ENCODE measurements around the gene KCTD14.
"Not testable (repeated sequence)": the region's sequence is repeated elsewhere in the genome, so short reads cannot be mapped to it uniquely, and the experiment has no call there.

KCTD14 gene

GRCh38 chr11:78030429-78031325, 7.6 kb upstream of the KCTD14 start:
- Histone ChIP-seq H2BK12ac (ENCODE audit: low read length in 2 of 2) (no peak overlapping the region), H3K36me3 (ENCODE audit: control insufficient read depth in 1 of 2, insufficient read depth in 2 of 2, low read depth in 1 of 2, low read length in 2 of 2) (no peaks in the 10 kb centered on the region), H3K18ac (ENCODE audit: low read depth in 1 of 2, low read length in 2 of 2) (no peak overlapping the region), H3K4me3 (ENCODE audit: insufficient read depth in 1 of 2, low read depth in 1 of 2, low read length in 2 of 2) (no peak overlapping the region), H3K4me2 (ENCODE audit: low read length, poor library complexity, severe bottlenecking) (no peak overlapping the region), H4K91ac (ENCODE audit: low read length) (no peak overlapping the region), H3K9ac (ENCODE audit: low read length) (no peak overlapping the region), H3K23ac (ENCODE audit: low read length in 2 of 2) (no peak overlapping the region), H3K4me1 (ENCODE audit: control insufficient read depth, insufficient read depth, low read depth, low read length) (peaks cover 5% of the 10 kb centered on the region), H2BK15ac (ENCODE audit: low read depth, poor library complexity, severe bottlenecking) (no peak overlapping the region), H2BK120ac (ENCODE audit: low read depth, low read length) (no peak overlapping the region), H2AK5ac (ENCODE audit: low read length, severe bottlenecking) (no peak overlapping the region), H2BK5ac (ENCODE audit: low read depth, low read length, poor library complexity, severe bottlenecking) (no peak overlapping the region), H3K27me3 (ENCODE audit: control insufficient read depth in 1 of 2, insufficient read depth in 1 of 2, low read length in 2 of 2) (no peaks in the 10 kb centered on the region), H4K8ac (ENCODE audit: low read length) (no peak overlapping the region), H3K9me3 (ENCODE audit: control insufficient read depth, low read length) (no peaks in the 10 kb centered on the region), H3K14ac (ENCODE audit: low read length in 2 of 2) (no peak overlapping the region), H2AFZ (ENCODE audit: low read depth, low read length) (no peak overlapping the region), H3K4ac (ENCODE audit: low read depth in 1 of 2, low read length in 2 of 2) (no peak overlapping the region), H3K79me1 (replicated peaks; ENCODE audit: low read length, poor library complexity, severe bottlenecking) (no peaks in the 10 kb centered on the region), H3K27ac (ENCODE audit: low read length, poor library complexity, severe bottlenecking) (no peak overlapping the region)
- 74% methylated on average over 6 of the region's 7 CpGs for WGBS
- DNase-seq = no peak

GRCh38 chr11:78028423-78028822, 5.3 kb upstream of the KCTD14 start:
- H2BK15ac ChIP-seq (ENCODE audit: low read depth, poor library complexity, severe bottlenecking); H2BK12ac ChIP-seq (ENCODE audit: low read length in 2 of 2); H3K9ac ChIP-seq (ENCODE audit: low read length); H4K91ac ChIP-seq (ENCODE audit: low read length); DNase-seq; H3K79me1 ChIP-seq (replicated peaks; ENCODE audit: low read length, poor library complexity, severe bottlenecking); H3K4ac ChIP-seq (ENCODE audit: low read depth in 1 of 2, low read length in 2 of 2); H3K4me3 ChIP-seq (ENCODE audit: insufficient read depth in 1 of 2, low read depth in 1 of 2, low read length in 2 of 2); H3K27ac ChIP-seq (ENCODE audit: low read length, poor library complexity, severe bottlenecking); H2AFZ ChIP-seq (ENCODE audit: low read depth, low read length); H3K36me3 ChIP-seq (ENCODE audit: control insufficient read depth in 1 of 2, insufficient read depth in 2 of 2, low read depth in 1 of 2, low read length in 2 of 2); H3K9me3 ChIP-seq (ENCODE audit: control insufficient read depth, low read length); H2AK5ac ChIP-seq (ENCODE audit: low read length, severe bottlenecking); H3K23ac ChIP-seq (ENCODE audit: low read length in 2 of 2); H3K4me2 ChIP-seq (ENCODE audit: low read length, poor library complexity, severe bottlenecking); H2BK120ac ChIP-seq (ENCODE audit: low read depth, low read length); H3K18ac ChIP-seq (ENCODE audit: low read depth in 1 of 2, low read length in 2 of 2); H3K4me1 ChIP-seq (ENCODE audit: control insufficient read depth, insufficient read depth, low read depth, low read length); H3K27me3 ChIP-seq (ENCODE audit: control insufficient read depth in 1 of 2, insufficient read depth in 1 of 2, low read length in 2 of 2); H4K8ac ChIP-seq (ENCODE audit: low read length); H2BK5ac ChIP-seq (ENCODE audit: low read depth, low read length, poor library complexity, severe bottlenecking); H3K14ac ChIP-seq (ENCODE audit: low read length in 2 of 2): not testable (repeated sequence)
- 91% methylated on average over 9 of the region's 9 CpGs for WGBS

DNA sequence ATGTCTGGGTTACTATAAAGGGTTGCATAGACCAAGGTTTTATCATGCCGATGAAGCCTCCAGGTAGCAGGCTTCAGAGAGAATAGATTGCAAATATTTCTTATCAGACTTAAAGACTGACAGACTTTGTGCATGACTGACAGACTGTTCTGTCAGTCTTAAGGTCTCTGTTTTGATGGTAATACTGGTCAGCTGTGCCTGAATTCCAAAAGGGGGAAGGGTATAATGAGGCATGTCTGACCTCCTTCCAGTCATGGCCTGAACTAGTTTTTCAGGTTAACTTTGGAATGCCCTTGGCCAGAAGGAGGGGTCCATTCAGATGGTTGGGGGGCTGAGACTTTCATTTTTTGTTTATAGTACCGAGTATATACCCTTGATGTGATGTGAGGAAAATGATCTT, 4.7 kb upstream of the KCTD14 start:
- Histone ChIP-seq H3K79me1 (replicated peaks; ENCODE audit: low read length, poor library complexity, severe bottlenecking) (no peaks in the 10 kb centered on the region), H3K4me3 (ENCODE audit: insufficient read depth in 1 of 2, low read depth in 1 of 2, low read length in 2 of 2) (no peak overlapping the region), H3K36me3 (ENCODE audit: control insufficient read depth in 1 of 2, insufficient read depth in 2 of 2, low read depth in 1 of 2, low read length in 2 of 2) (no peaks in the 10 kb centered on the region), H3K4me1 (ENCODE audit: control insufficient read depth, insufficient read depth, low read depth, low read length) (peaks cover 11% of the 10 kb centered on the region), H3K18ac (ENCODE audit: low read depth in 1 of 2, low read length in 2 of 2) (no peak overlapping the region), H4K8ac (ENCODE audit: low read length) (no peak overlapping the region), H3K4ac (ENCODE audit: low read depth in 1 of 2, low read length in 2 of 2) (no peak overlapping the region), H3K27me3 (ENCODE audit: control insufficient read depth in 1 of 2, insufficient read depth in 1 of 2, low read length in 2 of 2) (peaks cover 0 to 2% of the 10 kb centered on the region in 2 experiments), H4K91ac (ENCODE audit: low read length) (no peak overlapping the region), H2BK12ac (ENCODE audit: low read length in 2 of 2) (no peak overlapping the region), H3K14ac (ENCODE audit: low read length in 2 of 2) (no peak overlapping the region), H2BK5ac (ENCODE audit: low read depth, low read length, poor library complexity, severe bottlenecking) (no peak overlapping the region), H3K9ac (ENCODE audit: low read length) (no peak overlapping the region), H3K23ac (ENCODE audit: low read length in 2 of 2) (no peak overlapping the region), H3K27ac (ENCODE audit: low read length, poor library complexity, severe bottlenecking) (no peak overlapping the region), H3K4me2 (ENCODE audit: low read length, poor library complexity, severe bottlenecking) (no peak overlapping the region), H2BK15ac (ENCODE audit: low read depth, poor library complexity, severe bottlenecking) (no peak overlapping the region), H2AFZ (ENCODE audit: low read depth, low read length) (no peak overlapping the region), H2BK120ac (ENCODE audit: low read depth, low read length) (no peak overlapping the region), H2AK5ac (ENCODE audit: low read length, severe bottlenecking) (no peak overlapping the region), H3K9me3 (ENCODE audit: control insufficient read depth, low read length) (no peaks in the 10 kb centered on the region)
- WGBS = 100% methylated on average over 1 of the region's 2 CpGs
- DNase-seq = no peak

DNA sequence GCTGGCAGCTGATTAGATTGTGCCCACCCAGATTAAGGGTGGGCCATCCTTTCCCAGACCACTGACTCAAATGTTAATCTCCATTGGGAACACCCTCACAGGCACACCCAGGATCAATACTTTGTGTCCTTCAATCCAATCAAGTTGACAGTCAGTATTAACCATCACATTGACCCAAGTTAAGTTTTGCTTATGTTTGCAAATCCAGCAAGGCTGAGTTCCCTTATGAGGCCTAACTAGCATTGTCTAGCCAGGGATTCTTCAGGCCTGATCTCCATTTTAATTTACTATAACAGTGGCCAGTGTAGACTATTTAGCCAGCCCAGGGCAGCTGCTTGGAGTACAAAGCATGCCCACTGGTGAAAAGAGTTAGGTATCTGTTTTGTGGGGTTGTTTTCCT, 2.3 kb upstream of the KCTD14 start:
- H3K4ac ChIP-seq (ENCODE audit: low read depth in 1 of 2, low read length in 2 of 2) = no peak overlapping the region
- no peak overlapping the region for H3K27ac ChIP-seq (ENCODE audit: low read length, poor library complexity, severe bottlenecking)
- peaks cover 9% of the 10 kb centered on the region for H3K4me1 ChIP-seq (ENCODE audit: control insufficient read depth, insufficient read depth, low read depth, low read length)
- H3K4me3 ChIP-seq (ENCODE audit: insufficient read depth in 1 of 2, low read depth in 1 of 2, low read length in 2 of 2) = no peak overlapping the region
- no peak overlapping the region for H2BK120ac ChIP-seq (ENCODE audit: low read depth, low read length)
- no peak overlapping the region for H3K23ac ChIP-seq (ENCODE audit: low read length in 2 of 2)
- no peak overlapping the region for H3K4me2 ChIP-seq (ENCODE audit: low read length, poor library complexity, severe bottlenecking)
- no peaks in the 10 kb centered on the region for H3K79me1 ChIP-seq (replicated peaks; ENCODE audit: low read length, poor library complexity, severe bottlenecking)
- no peak overlapping the region for H3K9ac ChIP-seq (ENCODE audit: low read length)
- no peak overlapping the region for H3K14ac ChIP-seq (ENCODE audit: low read length in 2 of 2)
- no peak overlapping the region for H2AFZ ChIP-seq (ENCODE audit: low read depth, low read length)
- no peak overlapping the region for H3K18ac ChIP-seq (ENCODE audit: low read depth in 1 of 2, low read length in 2 of 2)
- no peaks in the 10 kb centered on the region for H3K9me3 ChIP-seq (ENCODE audit: control insufficient read depth, low read length)
- H2AK5ac ChIP-seq (ENCODE audit: low read length, severe bottlenecking) = no peak overlapping the region
- no peak overlapping the region for H4K91ac ChIP-seq (ENCODE audit: low read length)
- DNase-seq = no peak
- H2BK15ac ChIP-seq (ENCODE audit: low read depth, poor library complexity, severe bottlenecking) = no peak overlapping the region
- H3K27me3 ChIP-seq (ENCODE audit: control insufficient read depth in 1 of 2, insufficient read depth in 1 of 2, low read length in 2 of 2) = peaks cover 0 to 3% of the 10 kb centered on the region in 2 experiments
- H4K8ac ChIP-seq (ENCODE audit: low read length) = no peak overlapping the region
- no peak overlapping the region for H2BK5ac ChIP-seq (ENCODE audit: low read depth, low read length, poor library complexity, severe bottlenecking)
- no peaks in the 10 kb centered on the region for H3K36me3 ChIP-seq (ENCODE audit: control insufficient read depth in 1 of 2, insufficient read depth in 2 of 2, low read depth in 1 of 2, low read length in 2 of 2)
- H2BK12ac ChIP-seq (ENCODE audit: low read length in 2 of 2) = no peak overlapping the region
